GM21526 (cell line): ENCODE data around the gene MOB4.
"Not testable (repeated sequence)": the region's sequence is repeated elsewhere in the genome, so short reads cannot be mapped to it uniquely, and the experiment has no call there.

Experiments
- ATAC-seq: cut with Tn5 transposase; IDR thresholded peaks from one replicate; pipeline ENCODE4 v1.9.1; 2021; ENCODE audit warnings: moderate library complexity; ENCODE audit not compliant: unreplicated experiment, low FRiP score

MOB4 gene

DNA sequence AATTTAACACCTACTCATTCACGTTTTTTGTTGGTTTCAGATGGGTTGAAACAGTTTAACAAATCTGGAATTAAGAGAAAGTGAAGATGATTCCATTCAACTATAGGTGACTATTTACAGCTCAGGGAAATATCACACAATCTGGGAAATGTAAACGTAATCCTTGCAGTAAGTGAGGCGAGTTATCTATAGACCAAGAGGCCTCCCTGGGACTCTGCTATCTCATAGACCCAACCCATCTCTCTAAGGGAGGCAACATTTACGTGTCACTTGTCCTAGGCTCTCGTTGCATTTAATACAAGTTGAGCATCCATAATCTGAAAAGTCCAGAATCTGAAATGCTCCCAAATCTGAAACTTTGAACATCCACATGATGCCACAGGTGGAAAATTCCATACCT is 2.0 kb upstream of the MOB4 start:
- ATAC-seq: no peak

DNA sequence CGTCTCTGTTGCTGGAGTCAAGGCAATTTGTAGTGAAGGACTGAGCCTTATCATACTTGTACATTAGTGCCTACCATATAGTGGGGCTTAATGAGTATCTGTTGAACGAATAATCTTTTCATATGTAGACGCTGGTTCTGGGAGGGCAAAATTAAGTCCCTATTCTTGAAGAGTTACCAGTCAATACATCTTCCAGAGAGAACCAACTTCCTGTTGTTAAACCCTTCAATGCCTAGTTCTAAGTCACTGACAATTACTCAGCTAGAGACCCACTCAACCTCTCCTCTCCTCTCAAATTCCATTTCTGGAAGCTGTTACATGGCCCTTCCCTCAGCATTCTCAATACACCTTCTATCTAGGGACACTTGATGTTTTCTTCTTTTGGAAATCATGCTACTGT is 1.1 kb upstream of the MOB4 start:
- no peak for ATAC-seq

DNA sequence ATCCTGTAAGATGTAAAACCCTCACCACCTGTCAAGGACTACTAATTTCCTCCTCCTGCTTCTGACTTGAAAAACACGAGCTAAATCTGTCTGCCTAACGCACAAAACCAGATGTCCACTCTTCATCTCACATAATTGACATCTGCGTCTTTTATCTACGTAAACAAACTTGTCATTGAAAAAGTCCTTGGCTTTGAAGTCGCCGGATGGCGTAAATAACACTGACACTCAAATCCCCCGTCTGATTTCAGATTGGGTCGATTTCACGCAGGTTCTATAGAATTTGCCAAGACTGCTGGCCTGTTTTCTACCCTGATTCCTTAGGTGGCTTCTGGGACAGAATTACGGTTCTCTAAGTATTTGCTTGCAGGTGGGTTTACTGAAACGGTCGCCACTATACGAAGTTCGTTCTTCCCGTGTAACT is 539 bp upstream of the MOB4 start:
- ATAC-seq: peak; percentile 7

DNA sequence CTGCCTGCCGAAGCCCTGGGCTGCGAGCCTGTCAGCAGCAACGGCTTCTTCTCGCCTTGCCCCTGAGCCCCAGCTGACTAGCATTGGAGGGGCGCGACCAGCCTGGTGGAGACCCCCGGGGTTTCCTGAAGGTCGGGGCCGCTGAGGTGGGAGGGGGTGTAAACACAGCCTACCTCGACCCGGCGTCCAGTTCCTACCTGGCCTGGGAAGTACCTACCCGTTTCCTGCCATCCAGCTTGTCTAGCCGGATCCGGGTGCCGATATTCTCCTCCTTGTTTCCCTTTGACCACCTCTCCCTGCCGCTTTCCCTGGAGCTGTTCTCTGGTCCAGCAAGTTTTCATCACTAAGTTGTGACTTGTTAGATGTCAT is 511 bp downstream of the MOB4 start:
- ATAC-seq: peak; percentile 8

DNA sequence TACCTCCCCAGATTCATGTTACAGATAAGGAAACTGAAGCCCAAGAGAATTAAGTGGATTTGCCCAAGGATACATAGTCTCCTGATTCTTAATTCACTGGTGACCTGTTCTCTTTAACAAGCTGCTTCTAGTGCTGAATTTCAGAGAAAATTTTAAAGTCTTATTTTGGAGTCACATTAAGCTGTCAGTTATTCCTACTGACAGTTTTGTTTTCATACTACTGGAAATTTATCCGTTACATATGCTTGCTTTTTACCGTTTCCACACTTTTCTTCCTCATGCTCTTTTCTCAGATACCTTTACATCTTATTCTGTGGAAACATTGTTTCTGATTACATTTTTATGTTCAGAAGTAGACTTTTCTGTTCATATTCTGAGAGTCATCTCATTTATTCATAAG is 1.3 kb downstream of the MOB4 start:
- no peak for ATAC-seq

DNA sequence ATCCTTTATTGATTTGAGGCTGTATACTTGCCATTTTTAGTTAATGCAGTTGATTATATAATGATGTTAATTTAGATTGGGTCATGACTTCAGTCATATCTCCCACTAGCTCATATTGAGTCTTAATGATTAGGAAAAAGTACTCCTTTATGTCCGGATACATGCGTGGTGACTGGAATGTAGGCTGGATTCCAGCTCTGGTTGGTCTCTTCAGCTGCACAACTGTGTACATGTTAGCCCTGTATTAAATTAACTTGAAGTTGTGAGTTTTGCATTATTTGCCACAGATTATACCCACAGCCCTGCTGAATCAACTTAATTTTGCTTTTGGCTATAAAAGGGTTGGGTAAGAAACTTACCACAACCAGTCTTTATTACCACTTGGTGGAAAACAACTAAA is 22.5 kb downstream of the MOB4 start:
- no peak for ATAC-seq

DNA sequence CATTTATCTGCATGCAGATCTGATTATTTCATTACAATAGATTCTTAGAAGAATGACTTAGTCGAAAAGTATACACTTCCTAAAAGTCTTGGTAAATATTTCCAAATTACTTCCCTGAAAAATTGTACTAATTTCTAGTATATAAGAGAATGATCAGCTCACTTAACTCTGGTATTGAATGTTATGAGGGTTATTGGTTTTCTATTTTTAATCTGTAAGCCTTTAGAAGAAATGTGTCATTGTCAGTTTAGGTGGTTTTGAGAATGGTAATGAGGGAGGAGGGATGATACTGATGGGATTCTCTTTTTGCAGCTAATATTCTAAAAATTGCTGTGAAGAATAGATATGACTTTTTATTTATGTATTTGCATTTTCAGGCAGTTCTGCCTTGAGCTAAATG is 23.9 kb downstream of the MOB4 start:
- ATAC-seq: no peak

DNA sequence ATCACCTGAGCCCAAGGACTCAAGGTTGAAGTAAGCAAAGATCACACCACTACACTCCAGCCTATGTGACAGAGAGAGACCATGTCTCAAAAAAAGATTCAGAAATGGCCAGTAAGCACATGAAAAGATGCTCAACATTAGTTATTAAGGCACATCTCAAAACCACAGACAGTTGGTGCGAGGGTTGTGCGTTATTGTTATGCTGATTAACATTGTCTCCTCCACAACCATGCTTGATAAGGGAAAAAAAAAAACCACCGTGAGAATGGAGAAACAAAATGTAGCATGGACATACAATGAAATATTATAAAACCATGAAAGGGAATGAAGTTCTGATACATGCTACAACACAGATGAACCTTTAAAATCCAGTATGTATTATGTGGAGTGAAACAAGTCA is 27.3 kb downstream of the MOB4 start:
- ATAC-seq: no peak

DNA sequence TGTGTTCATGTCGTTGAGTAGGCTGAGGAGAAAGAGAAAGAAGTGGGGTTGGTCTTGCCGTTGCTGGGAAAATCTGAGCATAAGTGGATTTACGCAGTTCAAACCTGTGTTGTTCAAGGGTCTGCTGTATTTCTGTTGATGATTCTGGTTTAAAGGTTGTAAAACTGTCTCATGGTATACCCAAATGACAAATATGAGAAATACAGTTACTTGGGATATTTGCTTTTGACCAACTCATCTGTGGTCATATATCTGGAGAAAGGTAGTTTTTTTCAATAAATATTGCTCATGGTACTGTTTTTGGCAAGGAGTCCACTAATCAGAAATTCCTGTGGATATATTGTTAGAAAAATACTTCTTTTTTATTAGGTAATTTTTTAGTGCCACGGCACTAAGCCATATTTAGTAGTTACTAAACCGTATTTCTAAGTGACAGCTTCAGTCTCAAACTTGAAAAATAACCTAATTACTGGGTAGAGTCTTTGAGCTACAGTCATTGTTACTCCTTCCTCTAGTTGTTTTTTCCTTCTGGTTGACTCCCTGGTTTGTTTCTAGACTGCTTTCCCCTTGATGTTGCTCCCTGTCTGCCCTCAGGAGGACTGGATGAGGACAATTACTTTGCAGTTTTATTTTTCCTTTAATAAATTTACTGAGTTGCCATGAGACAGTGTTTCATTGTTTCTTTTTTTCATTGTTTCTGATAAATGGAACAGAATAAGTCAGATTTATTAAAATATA is 31.5 kb downstream of the MOB4 start:
- no peak for ATAC-seq

DNA sequence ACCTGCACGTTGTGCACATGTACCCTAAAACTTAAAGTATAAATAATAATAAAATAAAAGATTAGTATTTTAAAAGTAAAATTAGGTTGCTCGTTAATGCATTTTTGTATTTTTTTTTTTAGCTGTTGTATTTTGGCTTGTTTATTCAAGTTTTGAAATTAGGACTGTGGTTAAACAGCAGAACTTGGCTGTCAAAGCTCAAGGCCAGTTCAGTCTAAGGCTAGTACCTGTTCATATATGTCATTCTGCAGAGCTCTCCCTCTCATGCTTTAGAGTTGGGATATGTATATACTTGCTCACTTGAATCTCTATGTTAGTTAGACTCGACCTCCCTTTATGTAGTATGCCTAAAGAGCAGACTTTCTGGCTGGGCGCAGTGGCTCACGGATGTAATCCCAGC is 32.7 kb downstream of the MOB4 start:
- no peak for ATAC-seq

DNA sequence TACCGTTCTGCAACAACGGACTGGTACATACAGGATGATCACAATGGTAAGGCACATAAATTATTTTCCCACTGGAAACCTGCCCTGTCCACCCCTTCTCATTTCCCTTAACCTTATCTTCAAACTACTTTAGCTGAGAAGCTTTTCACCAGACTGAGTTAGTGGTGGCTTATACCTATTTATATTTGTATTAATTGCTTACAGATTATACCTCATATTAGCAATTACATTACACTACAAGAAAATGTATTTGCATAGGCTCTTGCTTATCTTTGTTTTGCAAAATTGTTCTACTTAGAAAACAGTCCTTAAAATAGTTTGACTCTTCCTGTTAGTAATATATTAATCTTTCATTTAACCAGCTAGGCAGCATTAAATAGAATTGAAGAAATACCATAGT is 35.4 kb downstream of the MOB4 start:
- ATAC-seq: not testable (repeated sequence)

DNA sequence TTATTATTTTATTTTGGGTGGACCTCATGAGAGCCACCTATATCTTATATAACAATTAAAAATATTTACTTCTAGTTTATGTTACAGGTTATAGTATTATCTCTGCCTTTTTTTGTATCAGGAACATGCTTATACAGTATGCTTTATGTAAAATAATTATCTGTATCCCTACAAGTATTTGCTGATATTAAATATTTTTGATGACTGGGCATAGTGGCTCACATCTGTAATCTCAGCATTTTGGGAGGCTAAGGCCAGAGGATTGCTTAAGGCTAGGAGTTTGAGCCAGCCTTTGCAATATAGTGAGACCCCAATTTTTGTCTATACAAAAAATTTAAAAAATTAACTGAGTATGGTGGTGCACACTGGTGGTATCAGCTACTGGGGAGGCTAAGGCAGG is 39.6 kb downstream of the MOB4 start:
- ATAC-seq: no peak

DNA sequence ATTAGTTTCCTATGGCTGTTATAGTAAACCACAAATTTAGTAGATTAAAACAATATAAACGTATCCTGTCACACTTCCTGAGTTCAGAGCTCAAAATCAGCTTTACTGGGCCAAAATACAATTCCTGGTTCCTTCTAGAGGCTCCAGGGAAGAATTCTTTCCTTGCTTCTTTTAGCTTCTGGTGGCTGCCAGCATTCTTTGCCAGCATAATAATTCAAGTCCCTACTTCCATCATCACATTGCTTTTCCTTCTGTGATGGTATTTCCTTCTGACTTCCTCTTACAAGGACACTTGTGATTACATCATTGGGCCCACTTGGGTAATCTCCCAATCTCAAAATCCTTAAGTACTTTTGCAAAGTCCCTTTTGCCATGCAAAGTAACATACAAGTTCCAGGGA is 40.6 kb downstream of the MOB4 start:
- no peak for ATAC-seq

DNA sequence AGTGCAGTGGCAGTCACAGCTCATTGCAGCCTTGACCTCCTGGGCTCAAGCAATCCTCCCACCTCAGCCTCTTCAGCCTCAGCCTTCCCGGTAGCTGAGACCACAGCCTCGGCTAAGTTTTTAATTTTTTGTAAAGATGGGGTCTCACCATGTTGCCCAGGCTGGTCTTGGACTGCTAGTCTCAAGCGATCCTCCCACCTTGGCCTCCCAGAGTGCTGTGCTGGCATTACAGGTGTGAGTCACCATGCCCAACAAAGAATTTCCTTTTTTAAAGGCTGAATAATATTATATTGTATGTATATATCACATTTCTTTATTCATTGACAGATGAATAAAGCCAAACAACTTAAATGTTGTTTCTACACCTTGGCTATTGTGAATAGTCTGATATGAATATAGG is 42.5 kb downstream of the MOB4 start:
- ATAC-seq: no peak

DNA sequence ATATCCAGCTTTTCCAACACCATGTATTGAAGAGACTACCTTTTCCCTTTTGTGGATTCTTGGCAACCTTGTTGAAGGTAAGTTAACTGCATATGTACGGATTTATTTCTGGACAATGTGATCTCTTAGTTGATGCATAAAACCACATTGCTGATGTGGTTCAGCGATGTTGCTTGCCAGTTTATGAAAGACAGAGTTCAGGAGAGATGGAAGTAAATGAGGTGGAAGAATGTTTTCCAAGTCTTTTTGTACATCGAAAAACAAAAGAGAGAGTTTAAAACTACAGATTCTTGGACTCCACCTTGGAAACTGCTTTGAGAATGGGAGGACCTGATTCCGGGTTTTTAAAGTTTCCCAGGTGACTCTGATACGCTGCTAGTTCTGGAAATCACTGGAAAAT is 43.8 kb downstream of the MOB4 start:
- ATAC-seq: no peak

DNA sequence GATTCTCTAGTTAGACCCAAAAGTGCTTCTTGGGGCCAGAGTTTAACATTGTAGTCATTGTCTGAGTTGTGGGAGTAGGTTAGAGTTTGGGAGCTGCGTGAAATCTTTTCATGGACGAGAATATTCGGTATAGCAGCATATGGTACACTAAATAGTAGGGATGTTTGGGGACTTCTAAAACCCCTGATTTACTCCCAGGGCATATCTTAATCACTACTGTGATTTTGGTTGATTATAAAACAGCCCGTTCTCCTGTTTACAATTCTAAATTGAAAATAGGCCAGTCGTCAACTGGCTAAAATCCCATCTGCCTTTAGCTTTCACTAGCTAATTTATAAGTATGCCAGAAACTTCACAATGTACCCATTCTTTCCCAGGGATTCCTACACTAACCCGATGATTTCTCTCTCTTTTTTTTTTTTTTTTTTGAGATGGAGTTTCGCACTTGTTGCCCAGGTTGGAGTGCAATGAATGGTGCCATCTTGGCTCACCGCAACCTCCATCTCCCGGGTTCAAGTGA is 44.3 kb downstream of the MOB4 start:
- no peak for ATAC-seq

DNA sequence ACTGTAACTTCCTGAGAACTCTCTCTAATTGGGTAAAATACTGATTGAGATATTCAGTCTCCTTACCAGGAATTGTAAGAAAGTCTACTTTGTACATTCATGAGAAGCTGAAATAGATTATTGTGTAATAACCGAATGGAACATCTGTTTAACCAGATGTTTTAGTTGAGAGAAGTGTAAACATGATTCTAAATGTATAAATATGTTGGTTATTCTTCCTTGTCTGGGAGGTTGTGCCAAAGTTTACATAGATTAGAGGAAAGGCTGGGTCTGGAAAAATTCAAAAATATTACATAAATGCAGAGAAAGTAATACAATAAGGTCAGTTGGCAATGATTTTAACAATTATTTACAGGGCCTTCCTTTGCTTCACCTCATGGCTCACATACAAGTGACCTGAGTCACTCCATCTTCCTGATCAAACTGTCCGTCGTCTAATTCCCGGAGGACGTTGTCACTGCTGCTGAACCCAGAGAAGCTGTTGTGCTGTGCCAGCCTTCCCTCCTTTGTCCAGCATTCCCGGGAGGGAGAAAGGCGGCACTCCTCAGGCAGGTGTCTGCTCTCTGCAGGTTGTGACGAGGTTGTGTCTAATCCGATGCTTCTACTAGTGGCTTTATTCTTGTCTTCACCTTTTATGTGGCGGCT is 55.9 kb downstream of the MOB4 start:
- ATAC-seq: no peak

DNA sequence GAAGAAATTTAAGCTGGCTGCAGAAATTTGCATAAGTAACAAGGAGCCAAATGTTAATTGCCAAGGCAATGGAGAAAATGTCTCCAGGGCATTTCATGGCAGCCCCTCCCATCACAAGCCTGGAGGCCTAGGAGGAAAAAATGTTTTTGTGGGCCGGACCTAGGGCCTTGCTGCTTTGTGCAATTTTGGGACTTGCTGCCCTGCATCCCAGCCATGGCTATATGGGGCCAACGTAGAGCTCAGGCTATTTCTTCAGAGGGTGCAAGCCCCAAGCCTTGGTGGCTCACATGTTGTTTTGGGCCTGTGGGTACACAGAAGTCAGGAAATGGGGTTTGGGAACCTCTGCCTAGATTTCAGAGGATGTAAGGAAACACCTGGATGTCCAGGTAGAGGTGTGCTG is 57.7 kb downstream of the MOB4 start:
- ATAC-seq: no peak

DNA sequence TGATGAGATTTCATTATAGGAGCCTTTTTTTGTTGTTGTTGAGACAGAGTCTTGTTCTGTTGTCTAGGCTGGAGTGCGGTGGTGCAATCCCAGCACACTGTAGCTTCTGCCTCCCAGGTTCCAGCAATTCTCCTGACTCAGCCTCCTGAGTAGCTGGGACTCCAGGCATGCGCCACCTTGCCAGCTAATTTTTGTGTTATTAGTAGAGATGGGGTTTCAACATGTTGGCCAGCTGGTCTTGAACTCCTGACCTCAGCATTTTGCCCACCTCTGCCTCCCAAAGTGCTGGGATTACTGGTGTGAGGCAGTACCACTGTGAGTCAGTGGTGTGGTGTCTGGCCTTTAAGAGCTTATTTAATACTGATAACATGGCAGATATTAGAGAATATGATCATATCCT is 60.1 kb downstream of the MOB4 start:
- ATAC-seq: no peak

DNA sequence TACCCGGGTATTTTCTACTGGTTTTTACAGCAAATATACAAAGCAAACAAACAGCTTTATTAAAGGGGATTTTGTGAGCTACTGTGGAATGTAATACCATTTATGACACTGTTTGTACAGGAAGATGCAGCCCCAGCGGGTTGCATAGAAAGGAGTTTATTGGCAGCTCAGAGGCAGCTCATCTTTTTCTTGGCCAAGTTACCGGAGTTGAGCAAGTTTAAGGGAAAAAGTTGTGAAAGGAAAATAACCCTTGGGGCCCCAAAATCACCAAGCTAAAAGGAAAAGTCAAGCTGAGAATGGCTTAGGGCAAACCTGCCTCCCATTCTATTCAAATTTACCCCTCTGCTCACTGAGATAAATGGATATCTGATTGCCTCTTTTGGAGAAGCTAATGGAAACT is 60.8 kb downstream of the MOB4 start:
- no peak for ATAC-seq

DNA sequence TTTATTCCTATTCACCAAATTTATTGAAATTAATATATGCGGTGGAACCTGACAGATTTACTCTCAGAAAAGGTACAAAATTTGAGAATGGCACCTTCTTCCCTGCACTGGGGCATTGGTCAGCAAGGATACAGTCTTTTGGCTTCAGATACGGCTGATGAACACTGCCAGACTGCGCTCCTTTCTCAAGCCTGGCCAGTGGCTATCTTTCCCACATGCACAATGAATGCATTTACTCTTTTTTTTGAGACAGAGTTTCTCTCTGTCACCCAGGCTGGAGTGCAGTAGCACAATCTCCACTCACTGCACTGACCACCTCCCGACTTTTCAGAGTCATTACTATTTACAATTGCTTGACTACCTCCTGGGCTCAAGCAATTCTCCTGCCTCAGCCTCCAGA is 61.6 kb downstream of the MOB4 start:
- no peak for ATAC-seq

DNA sequence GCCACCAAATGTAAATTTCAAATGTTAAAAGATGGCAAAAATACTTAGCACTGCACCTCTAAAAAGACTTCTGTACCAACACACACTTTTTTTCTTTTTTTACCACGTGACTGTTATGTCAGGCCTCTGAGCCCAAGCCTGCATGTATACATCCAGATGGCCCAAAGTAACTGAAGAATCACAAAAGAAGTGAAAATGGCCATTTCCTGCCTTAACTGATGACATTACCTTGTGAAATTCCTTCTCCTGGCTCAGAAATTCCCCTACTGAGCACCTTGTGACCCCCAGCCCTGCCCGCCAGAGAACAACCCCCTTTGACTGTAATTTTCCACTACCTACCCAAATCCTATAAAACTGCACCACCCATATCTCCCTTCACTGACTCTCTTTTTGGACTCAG is 62.4 kb downstream of the MOB4 start:
- not testable (repeated sequence) for ATAC-seq
